GM11168 (cell line): ENCODE data around the gene RABGGTA.
"Not testable (repeated sequence)": the region's sequence is repeated elsewhere in the genome, so short reads cannot be mapped to it uniquely, and the experiment has no call there.

Experiments
- in situ Hi-C: fragments of 300-500 bp; cut with MboI; formaldehyde crosslinking; loops from one replicate; pipeline ENCODE4 v1.12.0; 2022; ENCODE audit warnings: low sequenced_read_pairs; ENCODE audit not compliant: unreplicated experiment

Gene RABGGTA

GRCh38 chr14:24249230-24250021 lies 22.0 kb downstream of the RABGGTA start:
- in situ Hi-C loops: no loop called here

GRCh38 chr14:24247422-24247821 lies 24.0 kb downstream of the RABGGTA start:
- in situ Hi-C loops: no loop called here

- in situ Hi-C loops: no loop called here
Measured at GRCh38 chr14:24246765-24247212, 24.6 kb downstream of the RABGGTA start.

- in situ Hi-C loops: not testable (repeated sequence)
Measured at GRCh38 chr14:24245350-24245749, 26.0 kb downstream of the RABGGTA start.

GRCh38 chr14:24243336-24243836 lies 28.0 kb downstream of the RABGGTA start:
- in situ Hi-C loops: loop anchor here (5.0 kb wide), 1 partner anchor 54 kb away; the partner anchor contains the start of genes DHRS1 and NOP9

- in situ Hi-C loops: loop anchor here (5.0 kb wide), 1 partner anchor 55 kb away; the partner anchor contains the start of genes DHRS1 and NOP9
Measured at GRCh38 chr14:24241829-24242443, 29.5 kb downstream of the RABGGTA start.

GRCh38 chr14:24240110-24240918 lies 31.1 kb downstream of the RABGGTA start:
- in situ Hi-C loops: loop anchor here (5.0 kb wide), 1 partner anchor 57 kb away; the partner anchor contains the start of genes DHRS1 and NOP9

- in situ Hi-C loops: no loop called here
Measured at GRCh38 chr14:24238527-24239037, 32.8 kb downstream of the RABGGTA start.

- in situ Hi-C loops: no loop called here
Measured at GRCh38 chr14:24238123-24238522, 33.3 kb downstream of the RABGGTA start.

- in situ Hi-C loops: no loop called here
Measured at GRCh38 chr14:24237463-24237955, 33.9 kb downstream of the RABGGTA start.

GRCh38 chr14:24236689-24237462 lies 34.5 kb downstream of the RABGGTA start:
- in situ Hi-C loops: no loop called here

GRCh38 chr14:24235804-24236688 lies 35.4 kb downstream of the RABGGTA start:
- in situ Hi-C loops: no loop called here

- in situ Hi-C loops: no loop called here
Measured at GRCh38 chr14:24234095-24235005, 37.0 kb downstream of the RABGGTA start.

GRCh38 chr14:24233538-24233866 lies 37.9 kb downstream of the RABGGTA start:
- in situ Hi-C loops: no loop called here

GRCh38 chr14:24232645-24233537 lies 38.5 kb downstream of the RABGGTA start, which contains the start of gene GMPR2:
Gene GMPR2, plus strand, starts transcription at chr14:24232929. Its CDS starts 325 bp downstream, at chr14:24233254.
- in situ Hi-C loops: no loop called here

GRCh38 chr14:24232121-24232644 lies 39.2 kb downstream of the RABGGTA start, which contains the start of gene NEDD8:
Gene NEDD8, minus strand, starts transcription at chr14:24232367. Its CDS starts 100 bp downstream, at chr14:24232267.
- in situ Hi-C loops: no loop called here
